Activated CD4-positive, alpha-beta T cell treated with anti-CD3 and anti-CD28 coated beads for 1 hour (primary cell): ENCODE results near the gene APLF.
"Not testable (repeated sequence)": the region's sequence is repeated elsewhere in the genome, so short reads cannot be mapped to it uniquely, and the experiment has no call there.

Experiments used
- DNase-seq: peaks from one replicate; pipeline ENCODE4 v3.0.0-alpha.2; 2020

The APLF gene

DNA sequence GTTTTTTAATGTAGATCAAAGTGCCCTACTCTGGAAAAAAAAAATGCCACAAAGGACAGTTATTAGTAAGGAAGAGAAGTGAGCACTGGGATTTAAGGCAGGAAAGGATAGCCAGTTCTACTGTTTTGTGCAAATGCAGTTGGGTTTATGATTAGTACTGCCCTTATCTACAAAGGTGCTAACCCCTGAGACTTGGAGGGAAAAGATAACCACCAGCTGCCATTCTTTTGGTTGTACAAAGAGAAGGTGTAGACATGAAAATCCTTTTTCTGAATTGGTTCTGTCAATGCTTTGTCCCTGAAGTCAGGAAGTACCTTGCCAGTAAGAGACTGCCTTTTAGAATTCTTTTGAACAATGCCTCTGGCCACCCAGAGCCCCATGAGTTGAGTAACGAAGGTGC is 11.3 kb downstream of the APLF start:
- no peak for DNase-seq

- DNase-seq, result no peak
These were observed 15.0 kb downstream of the APLF start for GRCh38 chr2:68482296-68482820.

DNA sequence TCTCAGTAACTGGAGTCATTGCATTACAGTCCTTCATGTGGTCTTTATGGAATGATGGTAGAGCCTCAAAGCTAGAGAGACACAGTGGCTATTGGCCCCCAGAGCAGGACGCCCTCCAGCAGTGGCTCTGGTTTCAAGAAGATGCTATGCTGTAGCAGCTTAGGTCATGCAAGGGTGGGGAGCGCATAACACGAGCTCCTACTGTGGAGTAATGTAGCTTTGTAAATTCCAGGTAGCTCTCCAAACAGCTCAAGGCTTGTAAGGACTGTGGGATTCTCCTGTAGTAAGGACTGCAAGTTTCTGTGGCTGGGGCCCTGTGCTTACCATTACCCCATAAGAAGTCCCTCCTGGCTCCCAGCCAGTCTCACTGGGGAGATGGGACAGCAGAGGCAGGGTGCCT is 15.6 kb downstream of the APLF start:
- DNase-seq, result no peak

DNA sequence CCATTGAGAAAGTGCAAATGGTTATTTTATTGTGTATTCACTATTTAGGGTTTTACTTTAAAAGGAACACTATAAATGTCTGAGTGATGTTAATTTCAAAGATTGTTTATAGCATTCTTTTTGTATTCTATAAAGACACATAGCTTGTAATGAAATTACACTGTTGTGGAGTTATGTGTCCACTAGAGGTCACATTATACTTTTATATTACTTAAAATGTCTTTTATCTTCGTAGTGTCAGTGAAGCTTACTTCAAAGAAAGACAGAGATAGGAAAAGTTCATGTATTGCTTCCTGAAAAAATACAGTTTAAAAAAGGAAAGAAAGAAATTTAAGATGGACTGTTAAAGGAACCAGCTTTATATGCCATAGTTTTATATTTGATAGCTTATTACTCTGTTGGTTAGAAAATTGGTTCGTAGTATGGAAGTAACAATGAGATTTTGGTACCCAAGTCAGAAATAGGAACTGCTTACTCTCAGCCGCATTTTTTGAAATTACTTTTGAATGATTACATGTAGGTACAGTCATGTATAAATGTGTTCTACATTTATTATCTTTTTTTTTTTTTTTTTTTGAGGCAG is 20.5 kb downstream of the APLF start:
- DNase-seq, result no peak

DNA sequence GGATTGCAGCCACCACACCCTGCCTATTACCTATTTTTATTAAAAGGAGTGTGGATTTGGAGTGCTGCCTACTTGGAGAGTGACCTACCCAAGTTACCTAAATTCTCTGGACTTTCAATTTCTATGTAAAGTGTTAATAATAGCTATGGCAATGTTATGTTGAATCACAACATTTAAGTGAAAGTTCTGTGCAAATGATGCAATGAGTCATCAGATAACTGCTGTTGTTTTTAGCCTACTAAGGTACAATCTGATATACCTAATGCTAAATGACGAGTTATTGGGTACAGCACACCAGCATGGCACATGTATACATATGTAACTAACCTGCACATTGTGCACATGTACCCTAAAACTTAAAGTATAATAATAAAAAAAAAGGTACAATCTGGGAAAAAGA is 21.2 kb downstream of the APLF start:
- not testable (repeated sequence) for DNase-seq

- DNase-seq, result no peak
These were observed 21.9 kb downstream of the APLF start for GRCh38 chr2:68489282-68489681.

GRCh38 chr2:68491582-68491981 is 24.2 kb downstream of the APLF start:
- DNase-seq, result no peak

- DNase-seq, result no peak
These were observed 31.7 kb downstream of the APLF start for GRCh38 chr2:68499133-68499532.

- no peak for DNase-seq
These were observed 33.3 kb downstream of the APLF start for GRCh38 chr2:68500649-68501048.

DNA sequence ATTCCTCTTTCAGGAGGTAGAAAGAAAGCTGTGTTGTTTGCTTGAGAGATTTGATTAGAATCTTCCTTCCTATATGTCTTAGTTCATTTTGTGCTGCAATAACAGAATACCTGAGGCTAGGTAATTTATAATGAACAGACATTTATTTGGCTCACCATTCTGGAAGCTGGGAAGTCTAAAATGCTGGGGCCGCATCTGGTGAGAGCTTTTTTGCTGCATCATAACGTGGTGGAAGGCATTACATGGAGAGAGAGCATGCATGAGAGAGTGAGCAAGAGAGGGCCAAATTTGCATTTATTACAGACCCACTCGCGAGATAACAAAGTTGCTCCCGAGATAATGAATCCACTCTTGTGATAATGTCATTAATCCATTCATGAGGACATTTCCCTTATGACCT is 34.4 kb downstream of the APLF start:
- no peak for DNase-seq

- no peak for DNase-seq
These were observed 38.3 kb downstream of the APLF start for GRCh38 chr2:68505603-68506159.

DNA sequence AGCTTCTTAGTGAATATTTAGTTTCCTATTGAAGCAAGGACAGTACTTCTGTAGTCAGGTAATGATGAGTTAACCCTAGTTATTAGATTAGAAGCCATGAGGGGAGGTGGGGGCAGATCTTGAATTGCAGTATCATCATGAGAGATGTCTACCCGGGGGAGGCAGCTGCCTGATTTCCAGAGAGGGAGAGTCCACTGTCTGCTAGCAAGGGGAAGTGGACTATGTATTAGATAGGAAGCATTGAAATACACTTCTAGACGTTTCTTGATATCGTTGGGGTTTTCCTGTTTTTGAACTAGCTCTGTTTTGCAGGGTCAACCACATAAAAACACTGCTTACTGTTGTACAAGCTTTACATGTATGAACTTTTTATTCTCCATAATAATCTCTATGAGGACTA is 38.8 kb downstream of the APLF start:
- no peak for DNase-seq

DNA sequence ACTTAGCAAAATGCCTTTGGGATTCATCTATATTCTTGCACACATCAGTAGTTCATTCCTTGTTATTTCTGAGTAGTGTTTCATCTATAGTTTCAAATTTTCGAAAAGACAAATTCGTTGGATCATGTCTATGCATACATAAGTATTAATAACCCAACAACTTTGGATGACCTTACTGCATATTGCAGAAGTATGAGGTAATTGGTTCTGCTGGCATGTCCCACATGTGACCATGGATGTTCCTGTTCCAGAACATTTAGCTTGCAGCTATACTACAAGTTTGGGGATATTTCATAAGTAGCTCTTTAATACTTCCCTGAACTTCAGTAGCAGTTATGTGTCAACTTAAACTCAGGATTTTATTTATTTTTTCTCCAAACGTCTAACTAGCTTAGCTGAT is 44.9 kb downstream of the APLF start:
- no peak for DNase-seq

DNA sequence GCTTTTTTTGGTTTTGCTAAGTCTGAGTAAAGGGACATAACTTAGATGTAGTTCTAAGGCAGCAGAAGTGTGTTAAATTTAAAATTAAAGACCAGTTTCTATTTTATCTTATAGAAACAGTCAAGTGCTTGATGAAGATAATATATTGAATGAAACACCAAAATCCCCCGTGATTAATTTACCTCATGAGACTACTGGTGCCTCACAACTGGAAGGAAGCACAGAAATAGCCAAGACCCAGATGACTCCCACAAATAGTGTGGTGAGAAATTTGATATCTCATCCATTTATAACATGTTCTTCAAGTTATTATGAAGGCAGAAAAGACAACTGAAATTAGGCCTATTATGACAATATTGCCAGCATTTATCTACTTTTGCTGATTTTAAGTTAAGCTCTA is 45.6 kb downstream of the APLF start:
- DNase-seq, result no peak

GRCh38 chr2:68514316-68514929 is 47.0 kb downstream of the APLF start:
- DNase-seq, result no peak

DNA sequence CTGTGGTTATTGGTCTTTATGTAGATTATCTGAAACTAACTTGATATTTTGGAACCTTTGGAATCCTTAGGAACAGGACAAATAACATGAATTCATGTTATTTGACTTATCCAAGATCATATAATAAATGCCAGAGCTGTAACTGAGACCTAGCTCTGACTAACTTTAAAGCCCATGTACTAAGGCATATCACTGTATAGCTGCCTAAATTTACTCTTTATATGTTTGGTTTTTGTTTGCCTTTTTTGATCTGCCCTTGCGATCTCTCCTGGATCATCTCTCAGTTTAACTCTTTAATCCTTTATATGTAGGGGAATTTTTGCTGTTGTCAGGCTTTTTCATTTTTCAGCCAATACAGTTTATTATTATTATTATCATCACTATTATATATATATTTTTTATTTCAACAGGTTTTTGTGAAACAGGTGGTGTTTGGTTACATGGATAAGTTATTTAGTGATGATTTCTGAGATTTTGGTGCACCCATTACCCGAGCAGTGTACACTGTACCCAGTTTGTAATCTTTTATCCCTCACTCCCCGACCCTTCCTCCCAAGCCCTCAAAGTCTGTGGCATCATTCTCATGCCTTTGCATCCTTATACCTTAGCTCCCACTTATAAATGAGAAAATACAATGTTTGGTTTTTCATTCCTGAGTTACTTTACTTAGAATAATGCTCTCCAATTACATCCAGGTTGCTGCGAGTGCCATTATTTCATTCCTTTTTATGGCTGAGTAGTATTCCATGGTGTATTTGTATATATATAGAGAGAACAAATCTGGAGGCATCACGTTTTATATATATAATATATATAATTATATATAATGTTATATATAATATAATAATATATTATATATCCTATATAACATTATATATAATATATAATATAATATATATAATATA is 48.9 kb downstream of the APLF start:
- no peak for DNase-seq

GRCh38 chr2:68519236-68519635 is 51.9 kb downstream of the APLF start:
- DNase-seq, result no peak

DNA sequence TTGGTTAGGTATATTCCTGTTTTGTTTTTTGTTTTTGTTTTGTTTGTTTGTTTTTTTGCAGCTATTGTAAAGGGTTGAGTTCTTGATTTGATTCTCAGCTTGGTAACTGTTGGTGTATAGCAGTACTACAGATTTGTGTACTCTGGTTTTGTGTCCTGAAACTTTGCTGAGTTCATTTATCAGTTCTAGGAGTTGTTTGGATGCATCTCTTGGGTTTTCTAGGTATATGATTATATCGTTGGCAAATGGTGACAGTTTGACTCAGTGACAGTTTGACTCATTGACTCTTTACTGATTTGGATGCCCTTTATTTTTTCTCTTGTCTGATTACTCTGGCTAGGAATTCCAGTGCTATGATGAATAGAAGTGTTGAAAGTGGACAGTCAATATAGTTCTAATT is 53.7 kb downstream of the APLF start:
- DNase-seq, result no peak

- DNase-seq, result not testable (repeated sequence)
These were observed 59.6 kb downstream of the APLF start for GRCh38 chr2:68526943-68527342.

DNA sequence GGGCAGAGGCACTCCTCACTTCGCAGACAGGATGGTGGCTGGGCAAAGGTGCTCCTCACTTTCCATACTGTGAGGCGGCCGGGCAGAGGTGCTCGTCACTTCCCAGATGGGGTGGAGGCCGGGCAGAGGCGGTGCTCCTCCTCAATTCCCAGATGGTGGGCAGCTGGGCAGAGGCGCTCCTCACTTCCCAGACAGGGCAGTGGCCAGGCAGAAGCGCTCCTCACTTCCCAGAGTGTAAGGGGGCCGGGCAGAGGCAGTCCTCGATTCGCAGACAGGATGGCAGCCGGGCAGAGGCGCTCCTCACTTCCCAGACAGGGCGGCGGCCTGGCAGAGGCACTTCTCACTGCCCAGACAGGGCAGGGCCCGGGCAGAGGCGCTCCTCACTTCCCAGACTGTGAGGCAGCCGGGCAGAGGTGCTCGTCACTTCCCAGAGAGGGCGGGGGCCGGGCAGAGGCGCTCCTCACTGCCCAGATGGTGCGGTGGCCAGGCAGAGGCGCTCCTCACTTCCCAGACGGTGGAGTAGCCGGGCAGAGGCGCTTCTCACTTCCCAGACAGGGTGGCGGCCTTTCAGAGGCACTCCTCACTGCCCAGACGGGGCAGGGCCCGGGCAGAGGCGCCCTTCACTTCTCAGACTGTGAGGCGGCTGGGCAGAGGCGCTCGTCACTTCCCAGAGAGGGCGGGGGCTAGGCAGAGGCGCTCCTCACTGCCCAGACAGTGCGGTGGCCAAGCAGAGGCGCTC is 60.1 kb downstream of the APLF start:
- not testable (repeated sequence) for DNase-seq

DNA sequence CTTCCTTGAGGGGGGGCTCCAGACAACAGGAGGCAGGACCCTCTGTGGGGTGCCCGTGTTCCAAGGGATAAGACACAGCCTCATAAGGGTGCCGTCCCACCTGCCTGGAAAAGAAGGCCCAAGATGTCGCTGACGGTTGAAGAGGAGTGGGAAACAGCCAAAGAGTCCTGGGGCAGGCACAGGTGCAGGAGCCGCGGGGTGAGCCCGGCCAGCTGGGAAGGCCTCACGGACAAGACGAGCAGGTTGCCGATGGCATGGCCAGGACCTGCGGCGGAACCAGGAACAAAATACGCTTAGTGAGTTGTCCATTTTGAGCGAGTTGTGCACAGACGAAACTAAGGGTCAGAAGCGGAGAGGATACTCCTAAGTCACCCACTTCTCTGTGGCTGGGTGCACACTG is 61.8 kb downstream of the APLF start:
- not testable (repeated sequence) for DNase-seq

DNA sequence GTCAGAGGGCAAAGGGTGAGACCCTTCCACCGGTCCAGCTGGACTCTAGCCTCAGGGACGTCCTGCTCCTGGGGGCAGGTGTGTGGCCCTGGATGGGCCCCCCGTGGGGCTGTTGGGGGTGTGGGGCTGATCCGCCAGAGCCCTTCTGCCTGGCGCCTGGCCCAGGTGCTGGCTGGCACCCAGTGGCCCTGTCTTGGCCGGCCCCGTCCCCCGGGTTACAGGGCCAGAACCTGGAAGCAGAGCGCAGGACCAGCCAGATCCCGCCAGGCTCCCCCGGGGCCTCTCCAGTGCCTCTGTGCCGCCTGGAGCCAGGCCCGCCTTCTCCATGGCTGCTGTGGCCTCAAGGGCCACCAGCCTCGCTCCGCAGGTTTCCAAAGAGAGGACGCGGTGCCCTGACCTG is 62.3 kb downstream of the APLF start:
- not testable (repeated sequence) for DNase-seq

- no peak for DNase-seq
These were observed 68.6 kb downstream of the APLF start for GRCh38 chr2:68536000-68536399.
